Upper lobe of left lung (tissue), 6 donors: ENCODE results near the gene BRPF1. TPM values are rescaled to one million over a fixed set of nuclear protein-coding genes. Genes with fewer than 3 reads are reported as not detected.

Experiments
- ATAC-seq, 2 donors: fragments of 200-7000 bp; cut with Tn5 transposase; one replicate each; pipeline ENCODE4 v1.9.1; 2022; ENCODE audit warnings: mild to moderate bottlenecking in 2 of 2, moderate library complexity in 2 of 2; ENCODE audit not compliant: low FRiP score in 2 of 2
- DNase-seq, 2 donors: peaks; one replicate each; pipeline ENCODE4 v3.0.0-alpha.2; 2019 to 2020
- H3K27ac ChIP-seq, 4 donors: fragments of 200-600 bp; sonication (generic); one replicate each; pipeline ENCODE4 v1.5.1; 2016 to 2019
- H3K27me3 ChIP-seq, 4 donors: fragments of 200-600 bp; sonication (generic); one replicate each; pipeline ENCODE4 v1.5.1; 2017 to 2019
- H3K36me3 ChIP-seq, 4 donors: fragments of 200-600 bp; sonication (generic); one replicate each; pipeline ENCODE4 v1.5.1; 2016 to 2019
- H3K4me1 ChIP-seq, 4 donors: fragments of 200-600 bp; sonication (generic); one replicate each; pipeline ENCODE4 v1.5.1; 2018 to 2019
- H3K4me3 ChIP-seq, 4 donors: fragments of 200-600 bp; sonication (generic); one replicate each; pipeline ENCODE4 v1.5.1; 2017 to 2019; ENCODE audit warnings: mild to moderate bottlenecking in 2 of 4, moderate library complexity in 1 of 4
- H3K9me3 ChIP-seq, 4 donors: fragments of 200-600 bp; sonication (generic); one replicate each; pipeline ENCODE4 v1.5.1; 2018 to 2019
- CTCF ChIP-seq, 6 experiments: fragments of 450-650 bp in 4 of 6; fragments of 200-600 bp in 2 of 6; sonication (generic) in 2 of 6; IDR thresholded peaks; one replicate each; pipeline ENCODE4 v1.5.1; 2016 to 2019; ENCODE audit warnings: antibody characterized with exemption in 6 of 6
- EP300 ChIP-seq, 4 donors: sonication (generic); formaldehyde crosslinking; IDR thresholded peaks; one replicate each; pipeline ENCODE4 v1.5.1; 2017; ENCODE audit warnings: antibody characterized with exemption in 4 of 4, control low read depth in 2 of 4
- POLR2A ChIP-seq, 4 donors: fragments of 450-650 bp; IDR thresholded peaks; one replicate each; pipeline ENCODE4 v1.5.1; 2016 to 2017; ENCODE audit warnings: antibody characterized with exemption in 4 of 4, mild to moderate bottlenecking in 2 of 4
- POLR2AphosphoS5 ChIP-seq, 2 donors: sonication (generic); formaldehyde crosslinking; IDR thresholded peaks; one replicate each; pipeline ENCODE4 v1.5.1; 2017; ENCODE audit warnings: antibody characterized with exemption in 2 of 2
- WGBS, 2 donors: methylation state at CpG; one replicate each; pipeline ENCODE4 v1.1.5; 2017 to 2018; 5-methylcytosine and 5-hydroxymethylcytosine counted together
- total RNA-seq, 6 donors: library from RNA; depleted of rRNA in 4 of 6; stranded (reverse); fragments of >200 nt in 4 of 6; gene quantifications; one replicate each; pipeline versions ENCODE4 v1.1.0 to v1.2.1, GENCODE V29; 2016 to 2021
- donor health status: DM: no; HTN: no; CAD: no; lungs with moderate emphysema.
- donor health status: DM: no; HTN: yes; CAD: no; lungs with severe emphysema.

BRPF1 gene
- total RNA-seq, 6 donors from 2014 or later: 18.8 to 44.0 (median 26.5) TPM

GRCh38 chr3:9695345-9695744 lies 36.2 kb upstream of the BRPF1 start:
- Histone ChIP-seq H3K4me3 (no peak overlapping the region), H3K27me3 (no peaks in the 10 kb centered on the region), H3K4me1 (no peaks in the 10 kb centered on the region), H3K9me3 (no peaks in the 10 kb centered on the region), H3K27ac (no peak overlapping the region), H3K36me3 (peaks cover 15 to 100% (median 88%) of the 10 kb centered on the region in 4 donors)
- TF ChIP-seq EP300 (IDR thresholded peaks at IDR 0.05): no peak
- TF ChIP-seq POLR2A (IDR thresholded peaks at IDR 0.05): no peak
- no peak for TF ChIP-seq CTCF (IDR thresholded peaks at IDR 0.05)
- no peak for TF ChIP-seq POLR2AphosphoS5 (IDR thresholded peaks at IDR 0.05)
- 87 to 94% methylated on average over 4 of the region's 4 CpGs for WGBS, 2 donors
- ATAC-seq (no peak), DNase-seq (no peak)

GRCh38 chr3:9695746-9696145 lies 35.8 kb upstream of the BRPF1 start:
- no peaks in the 10 kb centered on the region for H3K27me3 ChIP-seq
- no peak overlapping the region for H3K27ac ChIP-seq
- no peak for DNase-seq
- peaks cover 15 to 100% (median 85%) of the 10 kb centered on the region in 4 donors for H3K36me3 ChIP-seq
- no peaks in the 10 kb centered on the region for H3K4me1 ChIP-seq
- 96 to 98% methylated on average over 7 of the region's 7 CpGs for WGBS, 2 donors
- ATAC-seq: no peak
- no peak overlapping the region for H3K4me3 ChIP-seq
- no peak for TF ChIP-seq CTCF (IDR thresholded peaks at IDR 0.05)
- no peak for TF ChIP-seq EP300 (IDR thresholded peaks at IDR 0.05)
- no peak for TF ChIP-seq POLR2A (IDR thresholded peaks at IDR 0.05)
- no peak for TF ChIP-seq POLR2AphosphoS5 (IDR thresholded peaks at IDR 0.05)
- no peaks in the 10 kb centered on the region for H3K9me3 ChIP-seq

GRCh38 chr3:9696480-9697220 lies 34.9 kb upstream of the BRPF1 start:
- H3K4me1 ChIP-seq: no peaks in the 10 kb centered on the region
- no peak for TF ChIP-seq EP300 (IDR thresholded peaks at IDR 0.05)
- TF ChIP-seq CTCF (IDR thresholded peaks at IDR 0.05): no peak
- TF ChIP-seq POLR2A (IDR thresholded peaks at IDR 0.05): no peak
- TF ChIP-seq POLR2AphosphoS5 (IDR thresholded peaks at IDR 0.05): no peak
- DNase-seq (no peak), ATAC-seq (no peak)
- H3K4me3 ChIP-seq: no peak overlapping the region
- H3K27ac ChIP-seq: no peak overlapping the region
- no peaks in the 10 kb centered on the region for H3K9me3 ChIP-seq
- H3K27me3 ChIP-seq: no peaks in the 10 kb centered on the region
- peaks cover 12 to 100% (median 82%) of the 10 kb centered on the region in 4 donors for H3K36me3 ChIP-seq
- 70 to 77% methylated on average over 4 to 5 of the region's 5 CpGs for WGBS, 2 donors

- WGBS, 2 donors: 81 to 92% methylated on average over 3 to 4 of the region's 4 CpGs
- Histone ChIP-seq H3K4me3 (no peak overlapping the region), H3K4me1 (no peaks in the 10 kb centered on the region), H3K27me3 (no peaks in the 10 kb centered on the region), H3K9me3 (no peaks in the 10 kb centered on the region), H3K36me3 (peaks cover 14 to 100% (median 81%) of the 10 kb centered on the region in 4 donors), H3K27ac (no peak overlapping the region)
- ATAC-seq (no peak), DNase-seq (no peak)
- no peak for TF ChIP-seq CTCF (IDR thresholded peaks at IDR 0.05)
- no peak for TF ChIP-seq EP300 (IDR thresholded peaks at IDR 0.05)
- TF ChIP-seq POLR2AphosphoS5 (IDR thresholded peaks at IDR 0.05): no peak
- TF ChIP-seq POLR2A (IDR thresholded peaks at IDR 0.05): no peak
Observed at GRCh38 chr3:9697892-9698291, 33.6 kb upstream of the BRPF1 start.

- WGBS, 2 donors: 95 to 100% methylated on average over 2 of the region's 3 CpGs
- H3K4me1 ChIP-seq: peaks cover 0 to under 1% (median 0%) of the 10 kb centered on the region in 4 donors
- no peak overlapping the region for H3K27ac ChIP-seq
- DNase-seq (no peak), ATAC-seq (no peak)
- H3K9me3 ChIP-seq: no peaks in the 10 kb centered on the region
- TF ChIP-seq CTCF (IDR thresholded peaks at IDR 0.05): no peak
- no peak for TF ChIP-seq EP300 (IDR thresholded peaks at IDR 0.05)
- no peak for TF ChIP-seq POLR2AphosphoS5 (IDR thresholded peaks at IDR 0.05)
- TF ChIP-seq POLR2A (IDR thresholded peaks at IDR 0.05): no peak
- no peaks in the 10 kb centered on the region for H3K27me3 ChIP-seq
- H3K4me3 ChIP-seq: no peak overlapping the region
- peaks cover 10 to 97% (median 77%) of the 10 kb centered on the region in 4 donors for H3K36me3 ChIP-seq
Observed at GRCh38 chr3:9698293-9698692, 33.2 kb upstream of the BRPF1 start.
